GM15510 (cell line): ENCODE measurements around the gene BTBD18.

Experiments used
- POLR2A ChIP-seq: IDR thresholded peaks from 3 replicates; pipeline ENCODE4 v1.6.1; 2011; ENCODE audit warnings: borderline replicate concordance; ENCODE audit not compliant: insufficient read length; ENCODE audit errors: extremely low read depth

Gene BTBD18

GRCh38 chr11:57762235-57762861 is 10.7 kb upstream of the BTBD18 start:
- TF ChIP-seq POLR2A: no peak

- peak; percentile 45 for TF ChIP-seq POLR2A
Measured at GRCh38 chr11:57761301-57762234, 9.9 kb upstream of the BTBD18 start, which contains the start of gene CTNND1. Gene CTNND1 (plus strand): TSS chr11:57761802. CDS start chr11:57791479, 29,677 bp downstream.

- no peak for TF ChIP-seq POLR2A
Measured at GRCh38 chr11:57758174-57758573, 6.6 kb upstream of the BTBD18 start.

GRCh38 chr11:57752954-57753353 is 1.3 kb upstream of the BTBD18 start:
- no peak for TF ChIP-seq POLR2A

- no peak for TF ChIP-seq POLR2A
Measured at GRCh38 chr11:57751176-57751575, 443 bp downstream of the BTBD18 start.

GRCh38 chr11:57746920-57747319 is 4.7 kb downstream of the BTBD18 start:
- no peak for TF ChIP-seq POLR2A

GRCh38 chr11:57745206-57745605 is 6.4 kb downstream of the BTBD18 start:
- no peak for TF ChIP-seq POLR2A

- no peak for TF ChIP-seq POLR2A
Measured at GRCh38 chr11:57744357-57744756, 7.3 kb downstream of the BTBD18 start.

- no peak for TF ChIP-seq POLR2A
Measured at GRCh38 chr11:57742087-57742452, 9.5 kb downstream of the BTBD18 start.

GRCh38 chr11:57741132-57742086 is 10.2 kb downstream of the BTBD18 start, which contains the start of gene SELENOH:
Gene SELENOH (plus strand): TSS chr11:57741491. CDS start chr11:57741596, 105 bp downstream.
- TF ChIP-seq POLR2A: peak; percentile 85

GRCh38 chr11:57735619-57736298 is 15.9 kb downstream of the BTBD18 start:
- TF ChIP-seq POLR2A: no peak

GRCh38 chr11:57732661-57733060 is 19.0 kb downstream of the BTBD18 start:
- TF ChIP-seq POLR2A: no peak

GRCh38 chr11:57729479-57729878 is 22.1 kb downstream of the BTBD18 start:
- no peak for TF ChIP-seq POLR2A

GRCh38 chr11:57728829-57729228 is 22.8 kb downstream of the BTBD18 start:
- TF ChIP-seq POLR2A: no peak
